H1 (cell line): ENCODE data around the gene OVOL3. TPM values are rescaled to one million over a fixed set of nuclear protein-coding genes. Genes with fewer than 3 reads are reported as not detected.

Source experiments
- CTCF ChIA-PET: fragments of 300-600 bp; sonication (Branson Sonifier 250); formaldehyde crosslinking; loops from one replicate; lab custom pipeline; 2021; ENCODE audit not compliant: partially characterized antibody; lab: Charles Lee
- POLR2A ChIA-PET: fragments of 300-600 bp; sonication (Branson Sonifier 250); formaldehyde crosslinking; loops from one replicate; lab custom pipeline; 2021; ENCODE audit warnings: inconsistent platforms; ENCODE audit not compliant: partially characterized antibody; lab: Charles Lee
- DNase-seq, 2 experiments: peaks; one replicate each; pipeline versions ENCODE4 v3.0.0 to v3.0.0-alpha.2; 2010 to 2022; ENCODE audit warnings: low spot score in 2 of 2, low read depth in 1 of 2, mixed read lengths in 1 of 2
- FAIRE-seq: peaks from 2 replicates; lab custom pipeline; 2011; peaks lifted over from hg19 to GRCh38; lab: Jason Lieb, UNC
- H2AFZ ChIP-seq: 2 replicates; pipeline ENCODE4 v1.8.1; 2012; ENCODE audit warnings: low read length, inconsistent platforms
- H2AK5ac ChIP-seq: 2 replicates; pipeline ENCODE4 v1.6.1; 2013; ENCODE audit warnings: low read depth, low read length
- H2BK120ac ChIP-seq: replicated peaks from 2 replicates; pipeline ENCODE3; 2013; ENCODE audit warnings: low read depth, low read length, inconsistent platforms
- H2BK12ac ChIP-seq: 2 replicates; pipeline ENCODE4 v1.6.1; 2013; ENCODE audit warnings: low read depth, low read length
- H2BK15ac ChIP-seq: 2 replicates; pipeline ENCODE4 v1.6.1; 2013; ENCODE audit warnings: low read length
- H2BK20ac ChIP-seq: 2 replicates; pipeline ENCODE4 v1.6.1; 2013; ENCODE audit warnings: low read length
- H2BK5ac ChIP-seq: 2 replicates; pipeline ENCODE4 v1.6.1; 2013; ENCODE audit warnings: low read depth, low read length
- H3K14ac ChIP-seq: 2 replicates; pipeline ENCODE4 v1.6.1; 2013; ENCODE audit warnings: inconsistent platforms; ENCODE audit not compliant: insufficient read length
- H3K18ac ChIP-seq: 2 replicates; pipeline ENCODE4 v1.6.1; 2013; ENCODE audit warnings: low read length; ENCODE audit errors: extremely low read depth
- H3K23ac ChIP-seq: 2 replicates; pipeline ENCODE4 v1.6.1; 2013; ENCODE audit warnings: inconsistent platforms; ENCODE audit not compliant: insufficient read length
- H3K23me2 ChIP-seq: 2 replicates; pipeline ENCODE4 v1.6.1; 2013; ENCODE audit warnings: low read depth, low read length
- H3K27ac ChIP-seq: 2 replicates; pipeline ENCODE4 v1.6.1; 2011; ENCODE audit warnings: low read depth, low read length, inconsistent platforms
- H3K27me3 ChIP-seq, 4 experiments: replicated peaks in 1 of 4; 1 replicate in 1 of 4; 2 replicates in 3 of 4; pipeline versions ENCODE4 v1.6.1 to v1.8.1; 2011 to 2013; ENCODE audit warnings: low read length in 3 of 4, mild to moderate bottlenecking in 3 of 4, inconsistent platforms in 2 of 4, mixed read lengths in 2 of 4, moderate library complexity in 1 of 4; ENCODE audit not compliant: control insufficient read depth in 3 of 4, insufficient read depth in 3 of 4; ENCODE audit errors: extremely low read depth in 1 of 4
- H3K36me3 ChIP-seq, 4 experiments: 2 replicates each; pipeline versions ENCODE4 v1.6.1 to v1.8.1; 2011 to 2013; ENCODE audit warnings: mild to moderate bottlenecking in 4 of 4, low read length in 3 of 4, moderate library complexity in 2 of 4, control low read depth in 1 of 4, inconsistent platforms in 1 of 4; ENCODE audit not compliant: insufficient read depth in 4 of 4, control insufficient read depth in 2 of 4
- H3K4ac ChIP-seq: replicated peaks from 2 replicates; pipeline ENCODE3; 2013; ENCODE audit warnings: low read length, low read depth, mixed read lengths, inconsistent platforms; ENCODE audit not compliant: insufficient read length
- H3K4me1 ChIP-seq, 4 experiments: replicated peaks in 1 of 4; 1 replicate in 1 of 4; 2 replicates in 3 of 4; pipeline versions ENCODE4 v1.6.1 to v1.8.1; 2011 to 2013; ENCODE audit warnings: low read length in 3 of 4, inconsistent platforms in 2 of 4, mixed read lengths in 1 of 4; ENCODE audit not compliant: insufficient read depth in 4 of 4, control insufficient read depth in 3 of 4
- H3K4me2 ChIP-seq, 2 experiments: 2 replicates each; pipeline versions ENCODE4 v1.6.1 to v1.8.1; 2011 to 2013; ENCODE audit warnings: low read depth in 2 of 2, low read length in 2 of 2, control low read depth in 1 of 2, inconsistent platforms in 1 of 2, mild to moderate bottlenecking in 1 of 2; ENCODE audit not compliant: insufficient read depth in 1 of 2
- H3K4me3 ChIP-seq, 4 experiments: fragments of 200-600, 300-600 bp in 1 of 4; sonication (generic), shearing (Covaris generic), sonication (Bioruptor Twin) in 1 of 4; 2 replicates each; pipeline versions ENCODE4 v1.5.1 to v1.8.1; 2011 to 2016; ENCODE audit warnings: low read length in 4 of 4, low read depth in 3 of 4, control low read depth in 2 of 4, inconsistent platforms in 2 of 4, mild to moderate bottlenecking in 2 of 4, mixed read lengths in 1 of 4, moderate library complexity in 1 of 4; ENCODE audit not compliant: insufficient read depth in 2 of 4; ENCODE audit errors: extremely low read depth in 1 of 4
- H3K56ac ChIP-seq: replicated peaks from 2 replicates; pipeline ENCODE3; 2013; ENCODE audit warnings: low read depth, mild to moderate bottlenecking, mixed read lengths, low read length, inconsistent platforms; ENCODE audit not compliant: insufficient read length
- H3K79me1 ChIP-seq: 2 replicates; pipeline ENCODE4 v1.6.1; 2013; ENCODE audit warnings: low read depth, low read length, control low read depth
- H3K79me2 ChIP-seq, 2 experiments: 2 replicates each; pipeline versions ENCODE4 v1.6.1 to v1.8.1; 2012 to 2013; ENCODE audit warnings: low read length in 2 of 2, mild to moderate bottlenecking in 2 of 2, inconsistent platforms in 1 of 2; ENCODE audit not compliant: insufficient read depth in 2 of 2, control insufficient read depth in 1 of 2
- H3K9ac ChIP-seq, 4 experiments: replicated peaks in 1 of 4; 1 replicate in 1 of 4; 2 replicates in 3 of 4; pipeline versions ENCODE4 v1.6.1 to v1.8.1; 2011 to 2013; ENCODE audit warnings: low read depth in 3 of 4, low read length in 3 of 4, control low read depth in 2 of 4, mild to moderate bottlenecking in 2 of 4, moderate library complexity in 2 of 4, inconsistent platforms in 1 of 4; ENCODE audit errors: extremely low read depth in 1 of 4
- H3K9me3 ChIP-seq, 2 experiments: 2 replicates each; pipeline versions ENCODE4 v1.6.1 to v1.8.1; 2012 to 2013; ENCODE audit warnings: mild to moderate bottlenecking in 2 of 2, moderate library complexity in 2 of 2, control low read depth in 1 of 2, inconsistent platforms in 1 of 2, low read depth in 1 of 2, low read length in 1 of 2, mixed read lengths in 1 of 2; ENCODE audit not compliant: insufficient read depth in 2 of 2
- H4K20me1 ChIP-seq, 2 experiments: replicated peaks in 1 of 2; 2 replicates each; pipeline versions ENCODE3 to v1.8.1; 2011 to 2013; ENCODE audit warnings: inconsistent platforms in 2 of 2, low read length in 2 of 2, mild to moderate bottlenecking in 1 of 2; ENCODE audit not compliant: insufficient read depth in 2 of 2, control insufficient read depth in 1 of 2
- H4K5ac ChIP-seq: 2 replicates; pipeline ENCODE4 v1.6.1; 2013; ENCODE audit warnings: low read length, low read depth, mixed read lengths, inconsistent platforms; ENCODE audit not compliant: insufficient read length
- H4K8ac ChIP-seq: 2 replicates; pipeline ENCODE4 v1.8.0; 2013; ENCODE audit warnings: mild to moderate bottlenecking, moderate library complexity, low read length, inconsistent platforms; ENCODE audit not compliant: insufficient read depth; ENCODE audit errors: extremely low read depth
- H4K91ac ChIP-seq: replicated peaks from 2 replicates; pipeline ENCODE3; 2013; ENCODE audit warnings: low read length, mixed read lengths, inconsistent platforms; ENCODE audit not compliant: insufficient read length
- BRCA1 ChIP-seq: IDR thresholded peaks from 2 replicates; pipeline ENCODE4 v1.6.1; 2012; ENCODE audit warnings: low read depth, low read length, improper control_type of control experiment
- CBX5 ChIP-seq: fragments of 300-800, 300-1000 bp; sonication (generic); IDR thresholded peaks from 2 replicates; pipeline ENCODE4 v1.7.1; 2016; ENCODE audit warnings: antibody characterized with exemption, low read length, low read depth
- CEBPB ChIP-seq: IDR thresholded peaks from 2 replicates; pipeline ENCODE4 v1.6.1; 2012; ENCODE audit warnings: low read depth, low read length
- FOSL1 ChIP-seq: IDR thresholded peaks from 2 replicates; pipeline ENCODE4 v1.6.1; 2011; ENCODE audit warnings: mild to moderate bottlenecking, low read depth, low read length, moderate library complexity; ENCODE audit not compliant: insufficient read depth
- SP1 ChIP-seq: IDR thresholded peaks from 2 replicates; pipeline ENCODE4 v1.6.1; 2011; ENCODE audit warnings: low read depth, low read length
- TBP ChIP-seq: IDR thresholded peaks from 2 replicates; pipeline ENCODE4 v1.6.1; 2011; ENCODE audit warnings: low read depth, low read length, improper control_type of control experiment
- ZNF274 ChIP-seq: IDR thresholded peaks from 2 replicates; pipeline ENCODE4 v1.7.0; 2012; ENCODE audit warnings: low read length, borderline replicate concordance; ENCODE audit errors: extremely low read depth
- WGBS, 2 experiments: shearing (Covaris generic) in 1 of 2; methylation state at CpG; one replicate each; pipeline versions ENCODE4 v1.1.6 to v1.1.7; 2013 to 2015; ENCODE audit warnings: low lambda C conversion rate in 2 of 2, mixed read lengths in 2 of 2, inconsistent platforms in 1 of 2, low coverage in 1 of 2, missing lambda C conversion rate in 1 of 2; ENCODE audit not compliant: insufficient replicate concordance in 2 of 2, insufficient coverage in 1 of 2, insufficient read length in 1 of 2; ENCODE audit errors: extremely low coverage in 1 of 2, missing lambda C conversion rate in 1 of 2; 5-methylcytosine and 5-hydroxymethylcytosine counted together
- polyA plus RNA-seq, 7 experiments: library from polyadenylated mRNA; depleted of rRNA in 3 of 7; stranded (reverse) in 5 of 7; unstranded in 2 of 7; fragments of >200 nt in 5 of 7; fragments of 200-250 nt in 2 of 7; gene quantifications; 1 replicate in 5 of 7; 2 replicates in 1 of 7; 4 replicates in 1 of 7; pipeline versions ENCODE4 v1.2.1 to v1.2.3, GENCODE V29; 2011 to 2013; ENCODE audit warnings: missing spikeins in 2 of 7, mixed read lengths in 2 of 7
- total RNA-seq: library from RNA; stranded (reverse); fragmentation: NEBNext Ultra II Directional; extraction: Animal tissue kit (Norgen Biotek cat#: 25700); gene quantifications from 2 replicates; pipeline ENCODE4 v1.2.1, GENCODE V29; 2021

The OVOL3 gene
- total and polyA plus RNA-seq, 2 of the 8 experiments (the other 6 are each of a cell fraction or from before 2014, with no cell fraction given): 0.45 TPM; not detected in 1

DNA sequence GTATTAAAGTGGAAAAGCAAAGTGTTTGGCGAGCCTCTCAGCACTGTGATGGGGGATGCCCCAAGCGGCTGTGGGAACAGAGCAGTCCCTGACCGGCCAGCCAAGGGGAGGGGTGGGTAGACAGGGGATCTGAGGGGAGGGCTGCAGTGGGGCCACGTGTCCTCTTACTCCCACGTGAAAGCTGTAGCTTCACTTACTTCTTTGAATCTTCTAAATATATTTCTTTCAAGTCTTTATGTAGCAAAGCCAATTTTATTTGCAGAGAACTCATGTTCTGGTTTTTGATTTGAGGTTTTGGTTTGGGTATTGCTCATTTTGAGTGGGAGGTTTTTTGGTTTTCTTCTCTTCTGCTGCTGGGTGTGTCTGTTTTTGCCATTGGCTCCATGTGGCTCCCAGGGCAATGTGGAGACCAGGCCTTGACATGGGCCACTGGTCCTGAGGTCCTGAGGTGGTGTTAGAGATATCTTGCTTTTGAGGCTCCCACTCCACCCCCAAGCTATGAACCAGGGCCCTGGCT is 17.7 kb upstream of the OVOL3 start:
- H3K36me3 ChIP-seq: peaks cover 27 to 68% (median 59%) of the 10 kb centered on the region in 4 experiments
- no peak overlapping the region for H3K27ac ChIP-seq
- no peaks in the 10 kb centered on the region for H3K23me2 ChIP-seq
- no peaks in the 10 kb centered on the region for H3K79me1 ChIP-seq
- H3K56ac ChIP-seq: no peak overlapping the region
- no peak overlapping the region for H3K4ac ChIP-seq
- CTCF ChIA-PET: no interaction called here
- H3K18ac ChIP-seq: no peak overlapping the region
- H2AK5ac ChIP-seq: no peak overlapping the region
- no peak overlapping the region for H3K23ac ChIP-seq
- no peak overlapping the region for H3K14ac ChIP-seq
- H2BK15ac ChIP-seq: no peak overlapping the region
- H3K4me1 ChIP-seq: no peaks in the 10 kb centered on the region
- no peak overlapping the region for H2AFZ ChIP-seq
- H3K4me2 ChIP-seq: no peak overlapping the region
- FAIRE-seq (no peak), DNase-seq (no peak)
- no peak overlapping the region for H2BK12ac ChIP-seq
- H4K8ac ChIP-seq: no peak overlapping the region
- no peak overlapping the region for H2BK5ac ChIP-seq
- H4K20me1 ChIP-seq: peaks cover 2 to 13% of the 10 kb centered on the region in 2 experiments
- POLR2A ChIA-PET: interaction anchor here (1.2 kb wide), 1 partner anchor 13 kb away, joined by 3 read pairs; no protein-coding TSS in a partner anchor
- no peaks in the 10 kb centered on the region for H3K79me2 ChIP-seq
- no peak overlapping the region for H4K91ac ChIP-seq
- no peak overlapping the region for H2BK20ac ChIP-seq
- H3K4me3 ChIP-seq: no peak overlapping the region
- WGBS, 2 experiments: 80% methylated on average over 3 of the region's 5 CpGs; no CpG with 5 or more reads in 1 of the 2 experiments
- H3K27me3 ChIP-seq: no peaks in the 10 kb centered on the region
- no peak overlapping the region for H2BK120ac ChIP-seq
- TF ChIP-seq BRCA1 (no peak), CEBPB (no peak), CBX5 (no peak), SP1 (no peak), TBP (no peak), ZNF274 (no peak), FOSL1 (no peak)
- TF ChIP-seq, all 59 proteins: peak for 0
- Histone ChIP-seq H4K5ac (no peak overlapping the region), H3K9me3 (no peaks in the 10 kb centered on the region), H3K9ac (no peak overlapping the region)
